Inflammatory macrophage treated with lipopolysaccharide for 1 hour (primary cell): ENCODE measurements around the gene PHLPP2.
"Not testable (repeated sequence)": the region's sequence is repeated elsewhere in the genome, so short reads cannot be mapped to it uniquely, and the experiment has no call there.

Experiments
- DNase-seq, 2 donors: peaks; one replicate each; pipeline ENCODE4 v3.0.0-alpha.2; 2020 to 2022

Gene PHLPP2

GRCh38 chr16:71614956-71615355, 109.5 kb downstream of the PHLPP2 start:
- DNase-seq = not testable (repeated sequence)

GRCh38 chr16:71610936-71611871, 113.3 kb downstream of the PHLPP2 start:
- DNase-seq = peak; percentile 29 to 84

- DNase-seq = no peak
Measured at GRCh38 chr16:71610447-71610846, 114.1 kb downstream of the PHLPP2 start.

GRCh38 chr16:71609066-71609465, 115.4 kb downstream of the PHLPP2 start:
- no peak for DNase-seq

- DNase-seq = no peak
Measured at GRCh38 chr16:71600822-71601221, 123.7 kb downstream of the PHLPP2 start.

- not testable (repeated sequence) for DNase-seq
Measured at GRCh38 chr16:71598426-71598825, 126.1 kb downstream of the PHLPP2 start.

- not testable (repeated sequence) for DNase-seq
Measured at GRCh38 chr16:71595340-71595826, 129.1 kb downstream of the PHLPP2 start.
